ENCODE results near the gene SEMA3B. TPM values are rescaled to one million over a fixed set of nuclear protein-coding genes. Genes with fewer than 3 reads are reported as not detected.
A peak's percentile ranks its signal among the peaks of the same experiment; 100 is the strongest.

The SEMA3B gene
- total and polyA plus RNA-seq, 9 of the 15 experiments (the other 6 are each of a cell fraction or from before 2014, with no cell fraction given) = 0.03 to 1.8 (median 0.55) TPM; not detected in 1

DNA sequence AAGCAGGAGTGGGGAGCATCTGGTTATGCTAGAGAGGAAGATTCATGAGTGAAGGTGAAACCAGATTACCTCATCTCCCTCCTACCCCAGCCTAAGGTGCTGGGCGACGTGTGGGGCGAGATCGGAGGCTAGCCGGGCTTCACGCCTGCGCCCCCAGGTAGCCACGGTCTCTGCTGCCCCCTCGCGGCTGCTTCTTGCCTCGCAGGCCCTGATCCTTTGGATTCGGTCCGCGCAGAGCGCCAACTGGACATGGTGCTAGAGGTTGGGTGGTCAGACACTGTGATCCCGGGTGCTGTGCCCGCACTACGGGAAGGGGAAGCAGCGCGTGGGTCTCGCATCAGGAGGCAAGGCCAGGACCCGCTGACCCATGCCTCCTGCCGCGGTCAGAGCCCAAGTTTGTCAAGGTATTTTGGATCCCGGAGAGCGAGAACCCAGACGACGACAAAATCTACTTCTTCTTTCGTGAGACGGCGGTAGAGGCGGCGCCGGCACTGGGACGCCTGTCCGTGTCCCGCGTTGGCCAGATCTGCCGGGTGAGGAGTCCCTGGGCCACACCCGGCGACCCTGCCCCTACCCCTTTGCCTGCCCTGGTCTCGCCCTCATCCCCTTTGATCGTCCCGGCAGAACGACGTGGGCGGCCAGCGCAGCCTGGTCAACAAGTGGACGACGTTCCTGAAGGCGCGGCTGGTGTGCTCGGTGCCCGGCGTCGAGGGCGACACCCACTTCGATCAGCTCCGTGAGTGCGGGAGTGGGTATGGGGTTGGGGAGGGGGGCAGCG, 4.2 kb downstream of the SEMA3B start (continued):
- TF ChIP-seq, protein P1, sequence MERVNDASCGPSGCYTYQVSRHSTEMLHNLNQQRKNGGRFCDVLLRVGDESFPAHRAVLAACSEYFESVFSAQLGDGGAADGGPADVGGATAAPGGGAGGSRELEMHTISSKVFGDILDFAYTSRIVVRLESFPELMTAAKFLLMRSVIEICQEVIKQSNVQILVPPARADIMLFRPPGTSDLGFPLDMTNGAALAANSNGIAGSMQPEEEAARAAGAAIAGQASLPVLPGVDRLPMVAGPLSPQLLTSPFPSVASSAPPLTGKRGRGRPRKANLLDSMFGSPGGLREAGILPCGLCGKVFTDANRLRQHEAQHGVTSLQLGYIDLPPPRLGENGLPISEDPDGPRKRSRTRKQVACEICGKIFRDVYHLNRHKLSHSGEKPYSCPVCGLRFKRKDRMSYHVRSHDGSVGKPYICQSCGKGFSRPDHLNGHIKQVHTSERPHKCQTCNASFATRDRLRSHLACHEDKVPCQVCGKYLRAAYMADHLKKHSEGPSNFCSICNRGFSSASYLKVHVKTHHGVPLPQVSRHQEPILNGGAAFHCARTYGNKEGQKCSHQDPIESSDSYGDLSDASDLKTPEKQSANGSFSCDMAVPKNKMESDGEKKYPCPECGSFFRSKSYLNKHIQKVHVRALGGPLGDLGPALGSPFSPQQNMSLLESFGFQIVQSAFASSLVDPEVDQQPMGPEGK (CRISPR knock-in tag; IDR thresholded peaks at IDR 0.05; ENCODE audit: borderline replicate concordance) = no peak
- TF ChIP-seq TCF7L2 (IDR thresholded peaks at IDR 0.05; ENCODE audit: low read depth, low read length) = no peak
- no peak for TF ChIP-seq ZNF184 (CRISPR knock-in tag; IDR thresholded peaks at IDR 0.05)
- TF ChIP-seq, protein P2, sequence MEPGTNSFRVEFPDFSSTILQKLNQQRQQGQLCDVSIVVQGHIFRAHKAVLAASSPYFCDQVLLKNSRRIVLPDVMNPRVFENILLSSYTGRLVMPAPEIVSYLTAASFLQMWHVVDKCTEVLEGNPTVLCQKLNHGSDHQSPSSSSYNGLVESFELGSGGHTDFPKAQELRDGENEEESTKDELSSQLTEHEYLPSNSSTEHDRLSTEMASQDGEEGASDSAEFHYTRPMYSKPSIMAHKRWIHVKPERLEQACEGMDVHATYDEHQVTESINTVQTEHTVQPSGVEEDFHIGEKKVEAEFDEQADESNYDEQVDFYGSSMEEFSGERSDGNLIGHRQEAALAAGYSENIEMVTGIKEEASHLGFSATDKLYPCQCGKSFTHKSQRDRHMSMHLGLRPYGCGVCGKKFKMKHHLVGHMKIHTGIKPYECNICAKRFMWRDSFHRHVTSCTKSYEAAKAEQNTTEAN (CRISPR knock-in tag; IDR thresholded peaks at IDR 0.05) = no peak
- TF ChIP-seq ZBTB17 (CRISPR knock-in tag; IDR thresholded peaks at IDR 0.05) = no peak
- TF ChIP-seq, protein P3, sequence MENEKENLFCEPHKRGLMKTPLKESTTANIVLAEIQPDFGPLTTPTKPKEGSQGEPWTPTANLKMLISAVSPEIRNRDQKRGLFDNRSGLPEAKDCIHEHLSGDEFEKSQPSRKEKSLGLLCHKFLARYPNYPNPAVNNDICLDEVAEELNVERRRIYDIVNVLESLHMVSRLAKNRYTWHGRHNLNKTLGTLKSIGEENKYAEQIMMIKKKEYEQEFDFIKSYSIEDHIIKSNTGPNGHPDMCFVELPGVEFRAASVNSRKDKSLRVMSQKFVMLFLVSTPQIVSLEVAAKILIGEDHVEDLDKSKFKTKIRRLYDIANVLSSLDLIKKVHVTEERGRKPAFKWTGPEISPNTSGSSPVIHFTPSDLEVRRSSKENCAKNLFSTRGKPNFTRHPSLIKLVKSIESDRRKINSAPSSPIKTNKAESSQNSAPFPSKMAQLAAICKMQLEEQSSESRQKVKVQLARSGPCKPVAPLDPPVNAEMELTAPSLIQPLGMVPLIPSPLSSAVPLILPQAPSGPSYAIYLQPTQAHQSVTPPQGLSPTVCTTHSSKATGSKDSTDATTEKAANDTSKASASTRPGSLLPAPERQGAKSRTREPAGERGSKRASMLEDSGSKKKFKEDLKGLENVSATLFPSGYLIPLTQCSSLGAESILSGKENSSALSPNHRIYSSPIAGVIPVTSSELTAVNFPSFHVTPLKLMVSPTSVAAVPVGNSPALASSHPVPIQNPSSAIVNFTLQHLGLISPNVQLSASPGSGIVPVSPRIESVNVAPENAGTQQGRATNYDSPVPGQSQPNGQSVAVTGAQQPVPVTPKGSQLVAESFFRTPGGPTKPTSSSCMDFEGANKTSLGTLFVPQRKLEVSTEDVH (IDR thresholded peaks at IDR 0.05; ENCODE audit: low read depth, partially characterized antibody) = peak; percentile 43
- TF ChIP-seq ZNF140 (CRISPR knock-in tag; IDR thresholded peaks at IDR 0.05) = no peak
- no peak for TF ChIP-seq SMAD3 (CRISPR knock-in tag; conservative IDR thresholded peaks at IDR 0.05)
- TF ChIP-seq ZFP1 (CRISPR knock-in tag; IDR thresholded peaks at IDR 0.05) = no peak
- TF ChIP-seq ZNF57 (CRISPR knock-in tag; IDR thresholded peaks at IDR 0.05) = no peak
- no peak for TF ChIP-seq HNRNPL (IDR thresholded peaks at IDR 0.05; ENCODE audit: low read depth, low read length)
- TF ChIP-seq, protein P4, sequence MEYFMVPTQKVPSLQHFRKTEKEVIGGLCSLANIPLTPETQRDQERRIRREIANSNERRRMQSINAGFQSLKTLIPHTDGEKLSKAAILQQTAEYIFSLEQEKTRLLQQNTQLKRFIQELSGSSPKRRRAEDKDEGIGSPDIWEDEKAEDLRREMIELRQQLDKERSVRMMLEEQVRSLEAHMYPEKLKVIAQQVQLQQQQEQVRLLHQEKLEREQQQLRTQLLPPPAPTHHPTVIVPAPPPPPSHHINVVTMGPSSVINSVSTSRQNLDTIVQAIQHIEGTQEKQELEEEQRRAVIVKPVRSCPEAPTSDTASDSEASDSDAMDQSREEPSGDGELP (CRISPR knock-in tag; IDR thresholded peaks at IDR 0.05; ENCODE audit: borderline replicate concordance) = peak; percentile 57; the same call in 1 of the 2 replicates
- TF ChIP-seq ZNF143 (CRISPR knock-in tag; IDR thresholded peaks at IDR 0.05) = no peak
- TF ChIP-seq, protein P5, sequence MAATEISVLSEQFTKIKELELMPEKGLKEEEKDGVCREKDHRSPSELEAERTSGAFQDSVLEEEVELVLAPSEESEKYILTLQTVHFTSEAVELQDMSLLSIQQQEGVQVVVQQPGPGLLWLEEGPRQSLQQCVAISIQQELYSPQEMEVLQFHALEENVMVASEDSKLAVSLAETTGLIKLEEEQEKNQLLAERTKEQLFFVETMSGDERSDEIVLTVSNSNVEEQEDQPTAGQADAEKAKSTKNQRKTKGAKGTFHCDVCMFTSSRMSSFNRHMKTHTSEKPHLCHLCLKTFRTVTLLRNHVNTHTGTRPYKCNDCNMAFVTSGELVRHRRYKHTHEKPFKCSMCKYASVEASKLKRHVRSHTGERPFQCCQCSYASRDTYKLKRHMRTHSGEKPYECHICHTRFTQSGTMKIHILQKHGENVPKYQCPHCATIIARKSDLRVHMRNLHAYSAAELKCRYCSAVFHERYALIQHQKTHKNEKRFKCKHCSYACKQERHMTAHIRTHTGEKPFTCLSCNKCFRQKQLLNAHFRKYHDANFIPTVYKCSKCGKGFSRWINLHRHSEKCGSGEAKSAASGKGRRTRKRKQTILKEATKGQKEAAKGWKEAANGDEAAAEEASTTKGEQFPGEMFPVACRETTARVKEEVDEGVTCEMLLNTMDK (IDR thresholded peaks at IDR 0.05; ENCODE audit: borderline replicate concordance, insufficient read depth, low read depth, low read length, poor library complexity, severe bottlenecking) = no peak
- TF ChIP-seq, protein P6, sequence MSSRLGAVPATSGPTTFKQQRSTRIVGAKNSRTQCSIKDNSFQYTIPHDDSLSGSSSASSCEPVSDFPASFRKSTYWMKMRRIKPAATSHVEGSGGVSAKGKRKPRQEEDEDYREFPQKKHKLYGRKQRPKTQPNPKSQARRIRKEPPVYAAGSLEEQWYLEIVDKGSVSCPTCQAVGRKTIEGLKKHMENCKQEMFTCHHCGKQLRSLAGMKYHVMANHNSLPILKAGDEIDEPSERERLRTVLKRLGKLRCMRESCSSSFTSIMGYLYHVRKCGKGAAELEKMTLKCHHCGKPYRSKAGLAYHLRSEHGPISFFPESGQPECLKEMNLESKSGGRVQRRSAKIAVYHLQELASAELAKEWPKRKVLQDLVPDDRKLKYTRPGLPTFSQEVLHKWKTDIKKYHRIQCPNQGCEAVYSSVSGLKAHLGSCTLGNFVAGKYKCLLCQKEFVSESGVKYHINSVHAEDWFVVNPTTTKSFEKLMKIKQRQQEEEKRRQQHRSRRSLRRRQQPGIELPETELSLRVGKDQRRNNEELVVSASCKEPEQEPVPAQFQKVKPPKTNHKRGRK (tag; IDR thresholded peaks at IDR 0.05) = no peak
- TF ChIP-seq ZNF174 (CRISPR knock-in tag; IDR thresholded peaks at IDR 0.05) = no peak
